ENCODE results near the gene OR2J1. TPM values are rescaled to one million over a fixed set of nuclear protein-coding genes. Genes with fewer than 3 reads are reported as not detected.
"Not testable (repeated sequence)": the region's sequence is repeated elsewhere in the genome, so short reads cannot be mapped to it uniquely, and the experiment has no call there.

The OR2J1 gene
- polyA plus RNA-seq, 1 of the 3 experiments (the other 2 are of a cell fraction), result not detected

GRCh38 chr6:29147074-29147473, 47.8 kb downstream of the OR2J1 start:
- no peak for TF ChIP-seq FOXM1 (IDR thresholded peaks at IDR 0.05; ENCODE audit: low read depth)
- TF ChIP-seq GABPA (IDR thresholded peaks at IDR 0.05; ENCODE audit: low read depth), result no peak
- TF ChIP-seq TCF12 (IDR thresholded peaks at IDR 0.05), result no peak
- TF ChIP-seq ZBTB33 (IDR thresholded peaks at IDR 0.05; ENCODE audit: borderline replicate concordance, low read depth), result no peak
- no peak for TF ChIP-seq RXRA (IDR thresholded peaks at IDR 0.05; ENCODE audit: borderline replicate concordance, low read depth)
- TF ChIP-seq YY1 (IDR thresholded peaks at IDR 0.05; ENCODE audit: low read depth), result no peak
- no peak for TF ChIP-seq NRF1 (IDR thresholded peaks at IDR 0.05; ENCODE audit: low read depth, low read length)
- no peak for TF ChIP-seq FOSL2 (IDR thresholded peaks at IDR 0.05; ENCODE audit: borderline replicate concordance, low read depth)
- Histone ChIP-seq H3K4me3 (ENCODE audit: low read depth in 2 of 2, low read length in 1 of 2) (no peak overlapping the region), H3K27ac (ENCODE audit: low read depth in 2 of 2, low read length in 1 of 2) (no peak overlapping the region), H3K79me2 (ENCODE audit: insufficient read depth) (no peaks in the 10 kb centered on the region), H3K9me2 (no peaks in the 10 kb centered on the region), H3K36me3 (replicated peaks in 1 of 2; ENCODE audit: control insufficient read depth in 1 of 2, insufficient read depth in 2 of 2, low read length in 1 of 2) (no peaks in the 10 kb centered on the region), H3K27me3 (ENCODE audit: insufficient read depth) (no peaks in the 10 kb centered on the region), H3K9me3 (no peaks in the 10 kb centered on the region), H3K9ac (no peak overlapping the region), H3K4me2 (no peak overlapping the region), H4K20me1 (ENCODE audit: insufficient read depth) (no peaks in the 10 kb centered on the region), H2AFZ (ENCODE audit: low read depth) (no peak overlapping the region), H3K4me1 (ENCODE audit: control insufficient read depth in 1 of 2, insufficient read depth in 2 of 2, low read depth in 1 of 2, low read length in 1 of 2) (no peaks in the 10 kb centered on the region), H3F3A (replicated peaks; ENCODE audit: insufficient read depth) (no peaks in the 10 kb centered on the region)
- ChIA-PET CTCF (no interaction called here), POLR2A (no interaction called here)
- WGBS (ENCODE audit: low lambda C conversion rate), result 4% methylated on average over 3 of the region's 3 CpGs
- DNase-seq, result no peak

- H3K27me3 ChIP-seq (ENCODE audit: insufficient read depth); H3K4me1 ChIP-seq (ENCODE audit: control insufficient read depth in 1 of 2, insufficient read depth in 2 of 2, low read depth in 1 of 2, low read length in 1 of 2); H3K9ac ChIP-seq; H4K20me1 ChIP-seq (ENCODE audit: insufficient read depth); H3K4me2 ChIP-seq; POLR2A ChIA-PET; CTCF ChIA-PET; H3K79me2 ChIP-seq (ENCODE audit: insufficient read depth); H3K9me3 ChIP-seq; H3K36me3 ChIP-seq (replicated peaks in 1 of 2; ENCODE audit: control insufficient read depth in 1 of 2, insufficient read depth in 2 of 2, low read length in 1 of 2); DNase-seq; H3K27ac ChIP-seq (ENCODE audit: low read depth in 2 of 2, low read length in 1 of 2); H3K9me2 ChIP-seq; H3F3A ChIP-seq (replicated peaks; ENCODE audit: insufficient read depth); H3K4me3 ChIP-seq (ENCODE audit: low read depth in 2 of 2, low read length in 1 of 2); H2AFZ ChIP-seq (ENCODE audit: low read depth): not testable (repeated sequence)
- WGBS (ENCODE audit: low lambda C conversion rate), result 2% methylated on average over 3 of the region's 3 CpGs
Observed at GRCh38 chr6:29149444-29149843, 50.2 kb downstream of the OR2J1 start.

Other genes with a start within 250 kb of the OR2J1 start
- 43.8 and 67.4 TPM in 2 replicates for gene TRIM27, start 175.5 kb upstream of the OR2J1 start, polyA plus RNA-seq (2012; rRNA removed)
- 0.16 and 0.21 TPM in 2 replicates for gene ZNF311, start 94.2 kb upstream of the OR2J1 start, polyA plus RNA-seq (2012; rRNA removed)
- gene OR2W1, start 54.3 kb upstream of the OR2J1 start, polyA plus RNA-seq (2012; rRNA removed), result not detected in 2 replicates
- not detected in 2 replicates for gene OR2B3, start 12.2 kb upstream of the OR2J1 start, polyA plus RNA-seq (2012; rRNA removed)
- gene OR2J3, start 8.6 kb downstream of the OR2J1 start, polyA plus RNA-seq (2012; rRNA removed), result not detected in 2 replicates
- not detected in 2 replicates for gene OR2J2, start 71.4 kb downstream of the OR2J1 start, polyA plus RNA-seq (2012; rRNA removed)
- not detected in 2 replicates for gene OR14J1, start 202.2 kb downstream of the OR2J1 start, polyA plus RNA-seq (2012; rRNA removed)

All from SK-N-SH (cell line).